ENCODE results near the gene KCNIP4. TPM values are rescaled to one million over a fixed set of nuclear protein-coding genes. Genes with fewer than 3 reads are reported as not detected.

The KCNIP4 gene
- total and polyA plus RNA-seq, 11 donors = 0.19 TPM; not detected in 10

GRCh38 chr4:21046141-21046540 is 902.4 kb downstream of the KCNIP4 start:
- Histone ChIP-seq H3K27me3 (no peaks in the 10 kb centered on the region), H3K36me3 (no peaks in the 10 kb centered on the region), H3K9me3 (no peaks in the 10 kb centered on the region), H3K4me1 (no peaks in the 10 kb centered on the region), H3K27ac (no peak overlapping the region), H3K4me3 (no peak overlapping the region)
- WGBS, 4 donors = 86 to 97% (median 89%) methylated on average over 1 of the region's 1 CpG
- TF ChIP-seq, protein P1, sequence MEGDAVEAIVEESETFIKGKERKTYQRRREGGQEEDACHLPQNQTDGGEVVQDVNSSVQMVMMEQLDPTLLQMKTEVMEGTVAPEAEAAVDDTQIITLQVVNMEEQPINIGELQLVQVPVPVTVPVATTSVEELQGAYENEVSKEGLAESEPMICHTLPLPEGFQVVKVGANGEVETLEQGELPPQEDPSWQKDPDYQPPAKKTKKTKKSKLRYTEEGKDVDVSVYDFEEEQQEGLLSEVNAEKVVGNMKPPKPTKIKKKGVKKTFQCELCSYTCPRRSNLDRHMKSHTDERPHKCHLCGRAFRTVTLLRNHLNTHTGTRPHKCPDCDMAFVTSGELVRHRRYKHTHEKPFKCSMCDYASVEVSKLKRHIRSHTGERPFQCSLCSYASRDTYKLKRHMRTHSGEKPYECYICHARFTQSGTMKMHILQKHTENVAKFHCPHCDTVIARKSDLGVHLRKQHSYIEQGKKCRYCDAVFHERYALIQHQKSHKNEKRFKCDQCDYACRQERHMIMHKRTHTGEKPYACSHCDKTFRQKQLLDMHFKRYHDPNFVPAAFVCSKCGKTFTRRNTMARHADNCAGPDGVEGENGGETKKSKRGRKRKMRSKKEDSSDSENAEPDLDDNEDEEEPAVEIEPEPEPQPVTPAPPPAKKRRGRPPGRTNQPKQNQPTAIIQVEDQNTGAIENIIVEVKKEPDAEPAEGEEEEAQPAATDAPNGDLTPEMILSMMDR (IDR thresholded peaks at IDR 0.05) = no peak
- ATAC-seq (no peak), DNase-seq (no peak)
- intact Hi-C loops (cut with DNase I) = no loop called here

DNA sequence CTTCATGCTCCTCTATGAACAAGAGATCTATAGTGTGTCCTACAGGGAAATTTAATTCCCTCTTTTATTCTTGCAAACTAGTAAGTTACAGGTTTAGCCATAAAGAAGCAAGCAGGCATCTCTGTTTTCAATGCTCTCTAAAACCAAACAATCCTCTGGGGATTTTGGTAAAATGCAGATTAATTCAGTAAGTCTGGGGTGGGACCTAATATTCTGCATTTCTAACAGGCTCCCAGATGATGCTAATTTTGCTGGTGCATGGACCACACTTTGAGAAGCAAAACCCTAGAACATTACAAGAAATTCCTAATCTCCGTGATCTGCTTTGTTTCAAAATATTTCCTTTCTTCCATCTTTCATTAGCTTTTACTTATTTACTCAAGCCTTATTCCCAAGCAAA is 903.5 kb downstream of the KCNIP4 start:
- 84 to 92% (median 88%) methylated on average over 1 of the region's 1 CpG for WGBS, 4 donors
- ATAC-seq = no peak
- intact Hi-C loops (cut with DNase I) = no loop called here

GRCh38 chr4:21041708-21042107 is 906.9 kb downstream of the KCNIP4 start:
- ATAC-seq = no peak
- 40 to 44% (median 42%) methylated on average over 3 of the region's 3 CpGs for WGBS, 4 donors
- TF ChIP-seq, protein P1 (IDR thresholded peaks at IDR 0.05) = no peak
- no peak for TF ChIP-seq POLR2A (IDR thresholded peaks at IDR 0.05)
- Histone ChIP-seq H3K27ac (no peak overlapping the region), H3K27me3 (no peaks in the 10 kb centered on the region), H3K9me3 (no peaks in the 10 kb centered on the region), H3K36me3 (no peaks in the 10 kb centered on the region), H3K4me1 (no peaks in the 10 kb centered on the region), H3K4me3 (no peak overlapping the region)
- DNase-seq = no peak
- intact Hi-C loops (cut with DNase I) = no loop called here

More for the DNA sequence above, 903.5 kb downstream of the KCNIP4 start:
- no peaks in the 10 kb centered on the region for H3K27me3 ChIP-seq
- no peaks in the 10 kb centered on the region for H3K9me3 ChIP-seq
- no peak for TF ChIP-seq POLR2A (IDR thresholded peaks at IDR 0.05)
- TF ChIP-seq, protein P1 (IDR thresholded peaks at IDR 0.05) = no peak
- DNase-seq = no peak
- H3K4me3 ChIP-seq = no peak overlapping the region
- no peaks in the 10 kb centered on the region for H3K4me1 ChIP-seq
- H3K27ac ChIP-seq = no peak overlapping the region
- no peaks in the 10 kb centered on the region for H3K36me3 ChIP-seq

GRCh38 chr4:21034728-21035127 is 913.8 kb downstream of the KCNIP4 start:
- Histone ChIP-seq H3K4me3 (no peak overlapping the region), H3K9me3 (no peaks in the 10 kb centered on the region), H3K4me1 (no peaks in the 10 kb centered on the region), H3K27ac (no peak overlapping the region), H3K27me3 (peaks cover 0 to 3% (median 0%) of the 10 kb centered on the region in 9 donors), H3K36me3 (no peaks in the 10 kb centered on the region)
- 61 to 67% (median 64%) methylated on average over 5 of the region's 5 CpGs for WGBS, 4 donors
- no peak for DNase-seq
- no peak for ATAC-seq
- TF ChIP-seq, protein P1 (IDR thresholded peaks at IDR 0.05) = no peak
- no peak for TF ChIP-seq POLR2A (IDR thresholded peaks at IDR 0.05)
- intact Hi-C loops (cut with DNase I) = no loop called here

Data from heart left ventricle (tissue), 16 donors.